Ovary (tissue), 9 donors: ENCODE measurements around the gene ABI3BP. TPM values are rescaled to one million over a fixed set of nuclear protein-coding genes. Genes with fewer than 3 reads are reported as not detected.
A peak's percentile ranks its signal among the peaks of the same experiment; 100 is the strongest.

Source experiments
- DNase-seq, 5 donors: peaks; one replicate each; pipeline ENCODE4 v3.0.0-alpha.2; 2019 to 2020
- H3K27ac ChIP-seq, 2 donors: fragments of 200-600 bp; one replicate each; pipeline versions ENCODE4 v1.5.1 to v1.8.0; 2019 to 2022
- H3K27me3 ChIP-seq: fragments of 200-600 bp; one replicate; pipeline ENCODE4 v1.8.0; 2022
- H3K36me3 ChIP-seq: fragments of 200-600 bp; sonication (generic); one replicate; pipeline ENCODE4 v1.5.1; 2019
- H3K4me1 ChIP-seq: one replicate; pipeline ENCODE4 v1.8.1; 2013; ENCODE audit warnings: mild to moderate bottlenecking, moderate library complexity; ENCODE audit not compliant: insufficient read depth
- H3K4me3 ChIP-seq: fragments of 200-600 bp; sonication (generic); one replicate; pipeline ENCODE4 v1.5.1; 2017
- H3K9me3 ChIP-seq, 2 donors: fragments of 200-600 bp in 1 of 2; sonication (generic) in 1 of 2; one replicate each; pipeline versions ENCODE4 v1.5.1 to v1.8.1; 2013 to 2019; ENCODE audit warnings: mild to moderate bottlenecking in 1 of 2, moderate library complexity in 1 of 2
- EP300 ChIP-seq: sonication (generic); formaldehyde crosslinking; IDR thresholded peaks from one replicate; pipeline ENCODE4 v1.6.1; 2017; ENCODE audit warnings: antibody characterized with exemption
- POLR2A ChIP-seq: fragments of 450-650 bp; IDR thresholded peaks from one replicate; pipeline ENCODE4 v1.6.1; 2017; ENCODE audit warnings: antibody characterized with exemption, mild to moderate bottlenecking, moderate library complexity
- WGBS, 3 donors: extraction: QIAGEN DNeasy Blood & Tissue Kit in 1 of 3; methylation state at CpG; one replicate each; pipeline versions ENCODE4 v1.1.5 to v1.1.7; 2013 to 2017; 5-methylcytosine and 5-hydroxymethylcytosine counted together
- intact Hi-C, 4 donors: fragments of 100-400 bp; cut with DNase I; formaldehyde crosslinking; loops; one replicate each; pipeline versions ENCODE4 v1.11.0 to v1.15.1; 2022 to 2023
- polyA plus RNA-seq, 2 donors: library from polyadenylated mRNA; stranded (reverse); fragments of 200-250 nt in 1 of 2; fragments of 350-450 nt in 1 of 2; fragmentation: Illumina TruSeq in 1 of 2; extraction: RNeasy Lipid Tissue Mini Kit (QIAGEN cat#74804) in 1 of 2; gene quantifications; one replicate each; pipeline ENCODE4 v1.2.3, GENCODE V29; 2013 to 2014
- total RNA-seq, 7 donors: library from RNA; depleted of rRNA in 2 of 7; stranded (reverse); fragments of >200 nt in 2 of 7; fragmentation: NEBNext Ultra II Directional in 3 of 7; extraction: Animal tissue kit (Norgen Biotek cat#: 25700) in 3 of 7; gene quantifications; one replicate each; pipeline versions ENCODE4 v1.1.0 to v1.2.4, GENCODE V29; 2016 to 2023
- TF ChIP-seq, protein P1 (sequence below), 3 donors: fragments of 450-650 bp in 2 of 3; fragments of 200-600 bp in 1 of 3; IDR thresholded peaks; one replicate each; pipeline versions ENCODE4 v1.5.1 to v1.8.0; 2016 to 2022; ENCODE audit warnings: antibody characterized with exemption in 3 of 3, mild to moderate bottlenecking in 1 of 3
- donor health status: DM: no; HTN: no; CAD: no; lungs with moderate emphysema.
- donor health status: DM: no; HTN: no; CAD: no.
- donor health status: Bipolar disorder and iron deficiency.
- donor health status: DM: yes; HTN: yes; CAD: no.
- donor health status: DM: no; HTN: no; CAD: no.
- donor health status: DM: yes; HTN: yes; CAD: no.

Gene ABI3BP
- total and polyA plus RNA-seq, 9 donors, result 31.1 to 229 (median 84.1) TPM

GRCh38 chr3:100796556-100796955, 196.7 kb downstream of the ABI3BP start:
- WGBS, 3 donors, result 27 to 42% (median 30%) methylated on average over 2 of the region's 2 CpGs
- Histone ChIP-seq H3K4me1 (no peaks in the 10 kb centered on the region), H3K27me3 (no peaks in the 10 kb centered on the region), H3K27ac (no peak overlapping the region), H3K9me3 (no peaks in the 10 kb centered on the region), H3K4me3 (no peak overlapping the region), H3K36me3 (no peaks in the 10 kb centered on the region)
- no peak for DNase-seq
- intact Hi-C loops, result no loop called here
- no peak for TF ChIP-seq EP300
- TF ChIP-seq POLR2A, result no peak
- TF ChIP-seq, protein P1, sequence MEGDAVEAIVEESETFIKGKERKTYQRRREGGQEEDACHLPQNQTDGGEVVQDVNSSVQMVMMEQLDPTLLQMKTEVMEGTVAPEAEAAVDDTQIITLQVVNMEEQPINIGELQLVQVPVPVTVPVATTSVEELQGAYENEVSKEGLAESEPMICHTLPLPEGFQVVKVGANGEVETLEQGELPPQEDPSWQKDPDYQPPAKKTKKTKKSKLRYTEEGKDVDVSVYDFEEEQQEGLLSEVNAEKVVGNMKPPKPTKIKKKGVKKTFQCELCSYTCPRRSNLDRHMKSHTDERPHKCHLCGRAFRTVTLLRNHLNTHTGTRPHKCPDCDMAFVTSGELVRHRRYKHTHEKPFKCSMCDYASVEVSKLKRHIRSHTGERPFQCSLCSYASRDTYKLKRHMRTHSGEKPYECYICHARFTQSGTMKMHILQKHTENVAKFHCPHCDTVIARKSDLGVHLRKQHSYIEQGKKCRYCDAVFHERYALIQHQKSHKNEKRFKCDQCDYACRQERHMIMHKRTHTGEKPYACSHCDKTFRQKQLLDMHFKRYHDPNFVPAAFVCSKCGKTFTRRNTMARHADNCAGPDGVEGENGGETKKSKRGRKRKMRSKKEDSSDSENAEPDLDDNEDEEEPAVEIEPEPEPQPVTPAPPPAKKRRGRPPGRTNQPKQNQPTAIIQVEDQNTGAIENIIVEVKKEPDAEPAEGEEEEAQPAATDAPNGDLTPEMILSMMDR (IDR thresholded peaks at IDR 0.05), result no peak

GRCh38 chr3:100789579-100789978, 203.6 kb downstream of the ABI3BP start:
- Histone ChIP-seq H3K36me3 (no peaks in the 10 kb centered on the region), H3K4me3 (no peak overlapping the region), H3K27me3 (no peaks in the 10 kb centered on the region), H3K27ac (no peak overlapping the region), H3K9me3 (peaks cover 0 to 5% of the 10 kb centered on the region in 2 donors), H3K4me1 (no peaks in the 10 kb centered on the region)
- no peak for DNase-seq
- TF ChIP-seq POLR2A (no peak), EP300 (no peak)
- TF ChIP-seq, protein P1 (IDR thresholded peaks at IDR 0.05), result no peak
- intact Hi-C loops, result no loop called here
- 95 to 98% (median 96%) methylated on average over 2 of the region's 2 CpGs for WGBS, 3 donors

GRCh38 chr3:100783619-100784018, 209.6 kb downstream of the ABI3BP start:
- Histone ChIP-seq H3K9me3 (peaks cover 0 to 5% of the 10 kb centered on the region in 2 donors), H3K27me3 (no peaks in the 10 kb centered on the region), H3K4me1 (peaks cover 4% of the 10 kb centered on the region), H3K4me3 (no peak overlapping the region), H3K36me3 (no peaks in the 10 kb centered on the region), H3K27ac (no peak overlapping the region)
- WGBS, 3 donors, result 86 to 89% (median 87%) methylated on average over 3 of the region's 3 CpGs
- no peak for DNase-seq
- TF ChIP-seq POLR2A, result no peak
- TF ChIP-seq, protein P1 (IDR thresholded peaks at IDR 0.05), result no peak
- TF ChIP-seq EP300, result no peak
- intact Hi-C loops, result no loop called here

GRCh38 chr3:100782906-100783305, 210.3 kb downstream of the ABI3BP start:
- no peak for TF ChIP-seq EP300
- TF ChIP-seq POLR2A, result no peak
- TF ChIP-seq, protein P1 (IDR thresholded peaks at IDR 0.05), result no peak
- DNase-seq, result peak in 2 of 5 donors; percentile 15 to 40
- Histone ChIP-seq H3K4me3 (no peak overlapping the region), H3K27ac (no peak overlapping the region), H3K4me1 (peaks cover 4% of the 10 kb centered on the region), H3K36me3 (no peaks in the 10 kb centered on the region), H3K27me3 (no peaks in the 10 kb centered on the region), H3K9me3 (peaks cover 0 to 5% of the 10 kb centered on the region in 2 donors)
- 12 to 17% (median 15%) methylated on average over 3 of the region's 3 CpGs for WGBS, 3 donors
- intact Hi-C loops, result no loop called here

GRCh38 chr3:100782348-100782747, 210.9 kb downstream of the ABI3BP start:
- Histone ChIP-seq H3K4me3 (no peak overlapping the region), H3K9me3 (peaks cover 0 to 5% of the 10 kb centered on the region in 2 donors), H3K27ac (no peak overlapping the region), H3K36me3 (no peaks in the 10 kb centered on the region), H3K4me1 (peaks cover 4% of the 10 kb centered on the region), H3K27me3 (no peaks in the 10 kb centered on the region)
- 9 to 16% (median 13%) methylated on average over 2 of the region's 2 CpGs for WGBS, 3 donors
- DNase-seq, result no peak
- intact Hi-C loops, result no loop called here
- TF ChIP-seq, protein P1 (IDR thresholded peaks at IDR 0.05), result no peak
- TF ChIP-seq POLR2A (no peak), EP300 (no peak)
